HG02759 (cell line): ENCODE results near the gene PRKCI.
"Not testable (repeated sequence)": the region's sequence is repeated elsewhere in the genome, so short reads cannot be mapped to it uniquely, and the experiment has no call there.

Experiments used
- ATAC-seq: cut with Tn5 transposase; IDR thresholded peaks from one replicate; pipeline ENCODE4 v1.9.1; 2021; ENCODE audit warnings: mild to moderate bottlenecking, moderate library complexity; ENCODE audit not compliant: unreplicated experiment

The PRKCI gene

DNA sequence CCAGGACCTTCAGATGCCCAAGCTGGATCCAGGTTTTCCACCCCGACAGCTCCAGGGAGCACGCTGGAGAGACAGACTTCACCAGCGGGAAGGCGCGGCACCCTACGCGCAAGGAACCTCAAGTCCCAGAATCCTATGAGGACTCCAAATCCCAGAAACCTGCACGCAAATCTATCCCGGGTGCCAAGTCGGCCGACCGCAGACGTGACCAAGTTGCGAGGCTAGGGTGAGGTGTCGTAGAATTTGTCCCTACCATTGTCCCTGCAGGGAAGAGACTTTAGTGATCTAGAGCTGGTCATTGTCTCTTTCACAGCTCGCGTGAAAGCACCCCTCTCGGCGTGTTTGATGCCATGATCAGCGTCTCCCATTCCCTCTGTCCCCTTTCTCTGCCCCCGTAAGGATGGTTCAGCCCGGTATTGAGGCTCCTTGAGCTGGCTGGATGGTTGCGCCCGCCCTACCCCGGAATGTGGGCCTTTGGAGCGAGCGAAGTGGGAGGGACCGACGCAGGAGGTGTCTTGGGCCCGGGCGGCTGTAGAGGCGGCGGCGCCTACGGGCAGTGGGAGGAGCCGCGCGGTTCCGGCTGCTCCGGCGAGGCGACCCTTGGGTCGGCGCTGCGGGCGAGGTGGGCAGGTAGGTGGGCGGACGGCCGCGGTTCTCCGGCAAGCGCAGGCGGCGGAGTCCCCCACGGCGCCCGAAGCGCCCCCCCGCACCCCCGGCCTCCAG, at the start of gene PRKCI:
PRKCI (plus strand) TSS at position 501 of the 723 bp plus-strand sequence. CDS start 246 bp downstream, outside the sequence.
- peak; percentile 95 for ATAC-seq

DNA sequence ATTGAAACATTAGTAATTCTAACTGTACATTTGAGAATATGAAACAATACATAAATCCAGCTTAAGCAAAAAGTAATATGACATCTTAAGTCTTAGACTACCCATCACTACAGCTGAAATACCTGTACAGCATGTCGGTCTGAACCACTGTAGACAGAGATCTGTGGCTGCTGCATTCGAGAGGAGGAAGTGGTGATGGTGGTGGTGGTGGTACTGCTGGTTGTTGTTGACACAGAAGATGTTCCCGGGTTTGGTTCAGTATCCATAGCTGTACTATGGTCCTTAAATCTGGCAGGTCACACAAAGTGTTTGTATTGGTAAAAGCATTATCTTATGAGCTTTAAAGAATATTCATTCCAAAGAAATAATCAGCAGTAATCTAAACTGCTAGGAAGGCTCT, 43.6 kb upstream of the PRKCI start:
- no peak for ATAC-seq

DNA sequence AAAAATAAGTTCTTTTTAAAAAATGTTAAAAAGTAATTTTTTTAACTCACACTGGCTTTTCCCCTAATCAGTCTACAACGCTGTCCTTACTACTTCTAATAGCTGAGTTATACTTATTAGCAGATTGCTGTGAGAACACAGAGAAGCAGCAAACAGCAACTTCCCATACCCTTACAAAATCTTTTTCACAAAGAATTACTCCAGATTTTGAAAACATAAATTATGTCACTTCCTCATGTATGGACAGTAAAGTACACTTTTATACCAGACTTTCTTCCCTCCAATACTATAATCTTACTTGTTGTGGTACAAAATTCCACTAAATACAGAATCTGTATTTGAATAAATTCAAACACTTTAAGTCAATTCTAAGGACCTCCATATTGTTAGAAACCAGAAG, 42.8 kb upstream of the PRKCI start:
- no peak for ATAC-seq

DNA sequence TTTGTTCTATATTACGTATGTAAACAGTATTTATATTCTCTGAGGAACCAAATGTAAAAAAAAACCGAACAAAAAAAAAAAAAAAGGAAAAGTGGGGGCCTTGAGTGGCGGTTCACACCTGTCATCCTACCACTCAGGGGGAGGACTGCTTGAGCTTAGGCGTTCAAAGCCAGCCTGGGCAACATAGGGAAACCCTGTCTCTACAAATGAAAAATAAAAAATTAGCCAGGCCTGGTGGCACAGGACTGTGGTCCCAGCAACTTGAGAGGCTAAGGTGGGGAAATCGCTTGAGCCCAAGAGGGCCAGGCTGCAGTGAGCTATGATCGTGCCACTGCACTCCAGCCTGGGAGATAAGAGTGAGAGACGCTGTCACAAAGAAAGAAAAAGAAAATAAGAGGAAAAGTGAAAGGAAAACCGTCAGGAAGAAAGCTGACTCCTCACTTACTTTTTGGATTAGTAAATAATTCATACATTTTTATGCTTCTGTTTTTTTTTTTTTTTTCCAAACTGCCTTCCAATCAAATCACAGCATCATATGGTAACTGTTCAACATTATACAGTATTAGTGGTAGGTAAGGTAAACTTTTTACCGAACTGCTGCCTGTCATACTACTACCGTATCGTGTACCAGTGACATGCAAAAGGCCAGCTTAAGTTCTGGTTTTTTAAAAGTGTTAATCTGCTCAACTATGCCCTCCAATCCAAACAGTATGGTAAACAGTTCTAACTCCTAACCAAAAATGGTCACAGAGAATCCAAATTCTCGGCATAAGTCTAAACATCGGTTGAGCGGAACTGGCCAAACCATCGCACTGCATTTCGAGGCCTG, 41.9 kb upstream of the PRKCI start:
- peak; percentile 24 for ATAC-seq

DNA sequence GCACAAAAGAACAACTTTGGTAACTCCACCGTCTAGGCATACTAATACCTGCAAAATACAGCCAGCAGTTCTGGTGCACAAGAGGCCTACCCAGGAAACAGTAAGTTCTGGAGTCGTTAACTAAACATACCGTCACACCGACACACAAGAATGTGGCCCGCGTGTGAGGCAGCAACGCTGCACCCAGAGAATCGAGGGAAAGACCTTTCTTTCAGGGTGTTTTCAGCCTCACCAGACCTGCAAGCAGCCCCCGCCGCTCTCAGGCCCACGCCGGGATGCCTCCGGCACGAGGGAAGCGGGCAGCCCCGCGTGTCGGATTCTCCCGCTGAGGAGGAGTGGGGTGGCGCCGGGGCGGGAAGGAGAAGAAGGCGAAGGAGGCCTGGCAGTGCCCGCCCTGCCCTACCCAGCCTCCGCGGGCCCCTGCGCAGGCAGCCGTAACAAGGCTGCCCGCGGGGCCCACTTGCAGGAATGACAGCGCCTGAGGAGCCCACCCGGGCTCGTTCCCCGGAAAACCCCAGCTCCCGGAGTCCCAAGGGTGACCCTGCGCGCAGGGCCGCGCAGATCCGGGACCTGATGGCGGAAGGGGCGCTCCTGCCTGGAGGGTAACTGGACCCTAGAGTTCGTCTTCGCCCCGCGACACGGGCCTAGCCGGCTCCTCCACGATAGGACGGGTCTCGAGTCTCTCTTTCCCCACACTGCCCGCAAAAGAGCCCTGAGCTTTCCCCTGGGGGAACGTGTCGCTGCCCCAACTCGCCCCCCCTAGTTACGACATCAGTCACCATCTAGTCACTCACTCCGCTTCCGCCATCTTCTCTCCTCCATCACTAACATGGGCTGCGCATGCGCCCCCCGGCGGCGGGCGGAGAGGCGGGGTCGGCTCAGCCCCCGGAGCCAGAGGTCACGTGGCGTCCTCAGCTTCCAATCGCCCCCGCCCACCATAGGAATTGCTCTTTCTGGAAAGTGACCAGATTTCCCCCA, 41.0 kb upstream of the PRKCI start, which contains the start of gene PHC3:
PHC3 (minus strand) TSS at position 826 of the 978 bp plus-strand sequence; CDS start at position 808, 18 bp downstream.
- peak; percentile 85 for ATAC-seq

DNA sequence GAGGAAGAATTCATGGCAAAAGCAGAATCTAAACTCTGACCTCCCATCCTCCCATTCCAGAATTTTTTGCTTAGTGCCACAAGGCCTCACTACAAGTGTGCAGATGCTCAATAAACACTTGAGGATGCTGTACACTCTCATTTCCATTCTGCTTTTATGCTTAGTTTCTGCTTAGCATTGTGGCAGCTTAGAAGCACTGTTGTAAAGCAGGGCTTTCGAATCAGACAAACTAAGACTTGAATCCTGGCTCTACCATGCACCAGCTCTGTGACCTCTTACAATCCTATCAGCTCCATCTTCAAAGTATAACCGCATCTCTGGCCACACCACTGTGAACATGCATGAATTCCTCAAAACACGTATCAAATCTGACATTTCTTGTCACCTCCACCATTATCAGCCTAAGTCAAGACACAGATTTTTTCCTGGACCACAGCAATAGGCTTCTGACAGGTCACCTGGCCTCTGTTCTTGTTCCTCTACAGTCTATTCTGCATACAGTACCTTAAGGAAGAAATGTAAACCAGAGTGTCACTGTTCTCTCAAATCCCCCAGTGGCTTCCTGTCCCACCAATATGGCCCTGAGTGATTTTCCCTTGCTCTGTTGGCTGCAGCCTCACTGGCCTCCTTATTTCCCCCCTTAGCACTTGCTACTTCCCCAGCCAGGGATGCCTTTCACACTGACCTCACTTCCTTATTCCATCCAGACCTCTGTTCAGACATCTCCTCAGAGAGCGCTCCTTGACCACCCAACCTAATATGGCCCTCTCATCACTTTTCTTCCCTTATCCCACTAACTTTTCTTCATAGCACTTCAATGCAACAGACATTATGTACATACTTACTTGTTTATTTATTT, 32.6 kb upstream of the PRKCI start:
- ATAC-seq = peak; percentile 23

DNA sequence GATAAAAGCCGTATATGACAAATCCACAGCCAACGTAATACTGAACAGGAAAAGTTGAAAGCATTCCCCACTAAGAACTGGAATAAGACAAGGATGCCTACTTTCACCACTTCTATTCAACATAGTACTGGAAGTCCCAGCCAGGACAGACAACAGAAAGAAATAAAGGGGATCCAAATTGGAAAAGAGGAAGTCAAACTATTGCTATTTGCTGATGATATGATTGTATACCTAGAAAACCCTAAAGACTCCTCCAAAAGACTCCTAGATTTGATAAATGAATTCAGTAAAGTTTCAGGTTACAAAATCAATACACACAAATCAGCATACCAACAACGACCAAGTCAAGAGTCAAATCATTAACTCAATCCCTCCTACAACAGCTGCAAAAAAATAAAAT, 26.5 kb upstream of the PRKCI start:
- not testable (repeated sequence) for ATAC-seq

DNA sequence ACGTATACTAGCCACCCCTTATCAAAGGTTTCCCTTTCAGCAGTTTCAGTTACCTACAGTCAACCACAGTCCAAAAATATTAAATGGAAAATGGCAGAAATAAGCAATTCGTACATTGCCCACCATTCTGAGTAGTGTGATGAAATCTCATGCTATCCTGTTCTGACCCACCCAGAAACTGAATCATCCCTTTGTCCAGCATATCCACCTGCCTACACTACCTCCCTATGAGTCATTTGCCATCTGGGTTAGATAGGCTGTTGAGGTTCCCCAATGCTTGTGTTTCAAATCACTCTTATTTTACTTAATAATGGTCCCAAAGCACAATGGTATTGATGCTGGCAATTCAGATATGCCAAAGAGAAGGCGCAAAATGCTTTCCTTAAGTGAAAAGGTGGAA, 25.4 kb upstream of the PRKCI start:
- no peak for ATAC-seq

DNA sequence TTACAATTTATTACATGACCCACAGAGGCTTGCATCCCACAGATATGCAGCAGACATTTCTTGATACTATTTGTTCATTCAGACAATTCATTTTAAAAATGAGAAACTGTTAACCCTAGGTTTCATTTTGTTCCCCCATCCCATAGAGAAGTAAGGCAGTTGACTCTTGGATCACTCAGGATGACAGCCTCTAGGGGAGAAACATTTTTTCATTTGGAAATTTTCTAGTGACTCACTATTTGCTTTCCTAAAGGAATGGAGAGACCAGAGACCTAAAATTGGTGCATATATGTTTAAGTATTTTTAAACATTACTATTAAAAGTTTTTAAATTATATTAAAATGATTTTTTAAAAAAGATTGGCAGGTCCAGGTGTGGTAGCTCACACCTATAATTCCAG, 21.2 kb upstream of the PRKCI start:
- no peak for ATAC-seq

DNA sequence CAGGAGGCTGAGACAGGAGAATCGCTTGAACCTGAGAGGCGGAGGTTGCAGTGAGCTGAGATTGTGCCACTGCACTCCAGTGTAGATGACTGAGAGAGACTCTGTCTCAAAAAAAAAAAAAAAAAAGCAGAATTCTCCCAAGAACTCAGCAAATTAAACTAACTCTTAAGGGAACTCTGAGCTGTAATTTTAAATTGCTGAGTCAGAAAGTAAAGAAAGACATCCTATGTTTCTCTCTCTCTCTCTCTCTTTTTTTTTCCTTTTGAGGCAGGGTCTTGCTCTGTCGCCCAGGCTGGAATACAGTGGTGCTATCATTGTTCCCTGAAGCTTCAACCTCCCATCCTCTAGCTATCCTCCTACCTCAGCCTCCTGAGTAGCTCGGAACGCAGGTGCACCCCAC, 20.7 kb upstream of the PRKCI start:
- ATAC-seq = no peak

DNA sequence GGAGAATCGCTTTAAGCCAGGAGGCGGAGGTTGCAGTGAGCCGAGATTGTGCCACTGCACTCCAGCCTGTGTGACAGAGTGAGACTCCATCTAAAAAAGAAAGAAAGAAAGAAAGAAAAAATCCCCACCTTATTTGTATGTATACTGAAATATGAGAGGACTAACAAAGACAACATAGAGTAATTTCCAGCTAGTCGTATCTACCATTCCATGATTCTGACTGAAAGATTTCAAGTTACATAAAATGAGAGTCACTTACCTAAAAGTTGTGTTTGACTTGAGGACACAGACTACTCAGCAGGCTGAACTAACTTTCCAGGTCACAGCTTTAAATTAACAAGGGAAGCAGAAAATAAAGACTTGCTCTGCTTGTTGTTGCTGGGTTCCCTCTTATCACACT, 18.8 kb upstream of the PRKCI start:
- no peak for ATAC-seq

DNA sequence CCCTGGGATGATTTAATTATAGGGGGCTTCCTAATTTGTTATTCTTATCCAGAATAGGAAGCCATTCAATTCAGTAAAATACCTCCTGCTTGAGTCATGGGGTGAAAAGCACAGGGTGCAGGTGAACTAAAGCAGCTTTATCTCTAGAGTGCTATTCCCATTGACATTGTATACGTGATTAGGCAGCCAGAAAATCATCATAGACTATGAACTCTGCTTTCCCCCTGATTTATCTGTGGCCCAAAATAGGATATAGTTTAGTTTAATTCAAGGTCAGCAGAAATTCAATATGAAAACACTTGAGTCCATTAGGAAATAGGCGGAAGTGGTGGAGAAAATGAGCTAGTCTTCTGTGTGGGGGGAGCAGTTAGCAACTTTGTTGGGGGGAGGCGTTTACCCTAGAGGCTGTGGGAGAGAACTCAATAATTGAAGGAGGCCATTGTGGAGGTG, 18.2 kb upstream of the PRKCI start:
- no peak for ATAC-seq

DNA sequence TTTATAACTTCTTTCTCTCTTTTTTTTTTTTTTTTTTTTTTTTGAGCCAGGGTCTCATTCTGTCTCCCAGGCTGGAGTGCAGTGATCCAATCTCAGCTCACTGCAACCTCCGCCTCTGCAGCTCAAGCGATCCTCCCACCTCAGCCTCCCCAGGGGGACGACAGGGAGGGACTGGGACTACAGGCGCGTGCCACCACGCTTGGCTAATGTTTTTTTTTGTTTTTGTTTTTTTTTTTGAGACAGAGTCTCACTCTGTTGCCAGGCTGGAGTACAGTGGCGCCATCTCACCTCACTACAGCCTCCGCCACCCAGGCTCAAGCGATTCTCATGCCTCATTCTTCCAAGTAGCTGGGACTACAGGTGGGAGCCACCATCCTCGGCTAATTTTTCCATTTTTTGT, 17.7 kb upstream of the PRKCI start:
- no peak for ATAC-seq

DNA sequence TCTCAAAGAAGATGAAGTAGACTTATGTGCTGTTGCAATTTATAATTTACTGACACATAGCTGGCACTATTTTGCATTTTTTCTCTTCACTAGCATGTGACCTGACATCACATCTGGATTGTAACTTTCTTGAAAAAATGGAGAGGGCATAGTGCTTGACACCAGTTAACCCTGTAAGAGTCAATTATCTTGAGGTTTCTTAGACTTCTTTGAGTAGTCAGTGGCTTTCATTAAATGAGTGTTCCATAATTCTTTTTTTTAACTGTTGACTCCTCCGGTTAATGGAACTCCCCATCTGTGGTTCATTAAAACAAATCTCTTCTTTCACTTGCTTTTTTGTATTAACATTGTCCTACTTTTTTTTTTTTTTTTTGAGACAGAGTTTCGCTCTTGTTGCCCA, 16.9 kb upstream of the PRKCI start:
- no peak for ATAC-seq

DNA sequence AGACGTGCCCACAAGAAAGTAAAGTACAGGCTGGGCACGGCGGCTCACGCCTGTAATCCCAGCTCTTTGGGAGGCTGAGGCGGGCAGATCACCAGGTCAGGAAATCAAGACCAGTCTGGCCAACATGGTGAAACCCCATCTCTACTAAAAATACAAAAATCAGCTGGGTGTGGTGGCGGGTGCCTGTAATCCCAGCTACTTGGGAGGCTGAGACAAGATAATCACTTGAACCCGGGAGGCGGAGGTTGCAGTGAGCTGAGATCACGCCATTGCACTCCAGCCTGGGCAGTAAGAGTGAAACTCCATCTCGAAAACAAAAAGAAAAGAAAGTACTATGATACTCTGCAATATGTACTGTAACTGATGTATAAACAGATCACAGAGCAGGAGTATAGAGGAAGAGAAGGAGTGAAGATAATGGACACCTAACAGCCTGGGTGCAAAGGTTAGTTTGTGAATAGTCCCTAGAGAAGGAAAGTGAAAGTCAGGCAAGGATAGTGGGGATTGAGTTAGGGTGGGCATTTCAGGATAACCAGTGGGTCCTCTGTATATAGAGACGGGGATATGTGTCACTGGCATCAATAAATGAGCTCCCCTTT, 16.0 kb upstream of the PRKCI start:
- ATAC-seq = not testable (repeated sequence)

DNA sequence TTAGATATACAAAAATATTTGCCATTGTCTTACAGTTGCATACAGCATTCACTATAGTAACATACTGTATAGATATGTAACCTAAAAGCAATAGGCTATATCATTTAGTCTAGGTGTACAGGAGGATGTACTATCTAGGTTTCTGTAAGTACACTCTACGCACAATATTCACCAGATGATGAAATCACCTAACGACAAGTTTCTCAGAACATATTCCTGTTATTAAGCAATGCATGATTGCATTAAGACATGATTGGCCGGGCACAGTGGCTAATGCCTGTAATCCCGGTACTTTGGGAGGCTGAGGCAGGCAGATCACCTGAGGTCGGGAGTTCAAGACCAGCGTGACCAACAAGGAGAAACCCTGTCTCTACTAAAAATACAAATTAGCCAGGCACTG, 14.5 kb upstream of the PRKCI start:
- ATAC-seq = no peak

DNA sequence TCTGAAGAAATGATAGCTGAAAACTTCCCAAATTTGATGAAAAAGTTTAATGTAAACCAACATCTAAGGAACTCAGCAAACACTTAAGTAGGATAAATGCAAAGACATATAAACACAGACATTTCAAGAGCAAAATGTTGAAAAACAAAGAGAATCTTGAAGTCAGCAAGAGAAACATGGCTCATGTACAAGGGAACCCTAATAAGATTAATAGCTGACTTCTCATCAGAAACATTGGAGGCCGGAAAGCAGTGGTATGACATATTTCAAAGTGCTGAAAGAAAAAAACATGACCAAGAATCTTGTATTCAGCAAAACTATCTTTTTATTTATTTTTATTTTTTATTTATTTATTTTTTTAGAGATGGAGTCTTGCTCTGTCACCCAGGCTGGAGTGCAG, 10.6 kb upstream of the PRKCI start:
- no peak for ATAC-seq

DNA sequence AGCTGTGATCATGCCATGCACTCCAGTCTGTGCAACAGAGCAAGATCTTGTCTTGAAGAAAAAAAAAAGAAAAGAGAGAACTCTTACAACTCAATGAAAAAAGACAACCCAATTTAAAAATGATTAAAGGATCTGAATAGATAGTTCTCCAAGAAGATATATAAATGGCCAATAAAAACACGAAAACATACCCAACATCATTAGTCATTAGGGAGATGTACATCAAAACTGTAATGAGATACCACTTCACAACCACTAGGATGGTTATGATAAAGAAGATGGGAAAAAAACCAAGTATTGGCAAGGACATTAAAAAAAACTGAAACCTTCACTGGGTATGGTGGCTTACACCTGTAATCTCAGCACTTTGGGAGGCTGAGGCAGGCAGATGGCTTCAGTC, 2.4 kb upstream of the PRKCI start:
- no peak for ATAC-seq

DNA sequence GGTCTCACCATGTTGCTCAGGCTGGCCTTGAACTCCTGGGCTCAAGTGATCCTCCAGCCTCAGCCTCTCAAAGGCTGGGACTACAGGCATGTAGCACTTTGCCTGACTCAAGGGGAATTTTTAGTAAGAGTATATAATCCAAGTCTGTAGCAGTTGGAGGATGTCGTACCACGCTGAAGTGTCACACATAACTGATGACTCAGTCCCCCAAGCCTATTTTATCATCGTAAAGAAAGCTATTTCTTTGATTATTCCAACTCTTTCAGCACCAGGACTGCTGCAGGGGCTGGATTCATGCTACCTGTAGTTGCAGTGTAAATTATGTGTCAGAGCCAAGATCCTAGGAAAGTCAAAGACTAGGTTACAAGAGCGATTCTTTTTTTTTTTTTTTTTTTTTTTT, 1.4 kb upstream of the PRKCI start:
- no peak for ATAC-seq
